Neural crest cell (in vitro differentiated cells): ENCODE results near the gene METRN. TPM values are rescaled to one million over a fixed set of nuclear protein-coding genes. Genes with fewer than 3 reads are reported as not detected.

Experiments used
- DNase-seq: peaks from one replicate; pipeline ENCODE4 v3.0.0; 2021; ENCODE audit warnings: low read depth, mixed read lengths, low spot score
- H3K27ac Mint-ChIP-seq: one replicate; pipeline ENCODE4 v1.8.0; 2021; ENCODE audit warnings: mild to moderate bottlenecking, mixed read lengths; ENCODE audit not compliant: unreplicated experiment
- H3K27me3 Mint-ChIP-seq: 2 replicates; pipeline ENCODE4 v1.8.0; 2021; ENCODE audit warnings: low read depth, mild to moderate bottlenecking, mixed read lengths
- H3K36me3 Mint-ChIP-seq: 2 replicates; pipeline ENCODE4 v1.8.0; 2021; ENCODE audit warnings: low read depth, mild to moderate bottlenecking, mixed read lengths
- H3K4me1 Mint-ChIP-seq: 2 replicates; pipeline ENCODE4 v1.8.0; 2021; ENCODE audit warnings: mixed read lengths
- H3K4me3 Mint-ChIP-seq: one replicate; pipeline ENCODE4 v1.8.0; 2021; ENCODE audit warnings: mild to moderate bottlenecking, mixed read lengths
- H3K9me3 Mint-ChIP-seq: 2 replicates; pipeline ENCODE4 v1.8.0; 2021; ENCODE audit warnings: mixed read lengths
- CTCF ChIP-seq: fragments of 200-600 bp; sonication (generic); conservative IDR thresholded peaks from 2 replicates; pipeline ENCODE4 v1.5.0; 2021; ENCODE audit warnings: antibody characterized with exemption, mild to moderate bottlenecking
- long read RNA-seq: library from polyadenylated mRNA; unstranded; transcript quantifications from one replicate; pipeline ENCODE4 v2.0.0, GENCODE V29; 2020
- total RNA-seq: library from RNA; stranded (reverse); gene quantifications from 2 replicates; pipeline ENCODE4 v1.2.1, GENCODE V29; 2021

The METRN gene
- total RNA-seq = 210 and 224 TPM in 2 replicates
- long read RNA-seq, partial matches to known transcripts = 0 of 2 reads
- long read RNA-seq, other reads (novel, unspliced or antisense) = 1 of 2 reads

- no peaks in the 10 kb centered on the region for H3K36me3 Mint-ChIP-seq
- no peaks in the 10 kb centered on the region for H3K9me3 Mint-ChIP-seq
- H3K27me3 Mint-ChIP-seq = peaks cover 16% of the 10 kb centered on the region
- H3K27ac Mint-ChIP-seq = peak within 1 kb of the TSS; percentile 96
- peaks cover 29% of the 10 kb centered on the region for H3K4me1 Mint-ChIP-seq
- peak; percentile 94 for DNase-seq
- H3K4me3 Mint-ChIP-seq = peak within 1 kb of the TSS; percentile 95
- no peak for TF ChIP-seq CTCF
These were observed at the start of gene METRN for GRCh38 chr16:714558-715476. Gene METRN (plus strand): TSS chr16:715118. CDS start chr16:715290, 172 bp downstream.

DNA sequence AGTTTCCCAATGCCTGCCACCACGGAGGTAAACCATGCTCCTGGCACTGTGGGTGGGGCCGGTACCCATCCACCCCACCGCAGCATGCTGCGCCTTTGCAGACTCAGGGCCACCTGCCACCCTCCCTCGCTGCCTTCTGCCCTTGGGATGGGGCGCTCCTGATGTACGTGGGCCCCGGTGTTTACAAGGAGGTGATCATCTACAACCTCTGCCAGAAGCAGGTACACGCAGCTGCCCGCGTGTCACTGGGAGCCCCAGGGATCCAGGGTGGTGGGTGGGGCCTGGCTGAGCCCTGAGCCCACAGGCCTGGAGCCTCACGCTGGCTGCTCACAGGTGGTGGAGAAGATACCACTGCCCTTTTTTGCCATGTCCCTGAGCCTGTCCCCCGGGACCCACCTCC is 48.3 kb upstream of the METRN start:
- DNase-seq = no peak
- Mint-ChIP-seq H3K4me3 (no peak overlapping the region), H3K4me1 (peaks cover 4% of the 10 kb centered on the region), H3K36me3 (no peaks in the 10 kb centered on the region), H3K9me3 (no peaks in the 10 kb centered on the region), H3K27ac (no peak overlapping the region), H3K27me3 (no peaks in the 10 kb centered on the region)
- TF ChIP-seq CTCF = no peak

DNA sequence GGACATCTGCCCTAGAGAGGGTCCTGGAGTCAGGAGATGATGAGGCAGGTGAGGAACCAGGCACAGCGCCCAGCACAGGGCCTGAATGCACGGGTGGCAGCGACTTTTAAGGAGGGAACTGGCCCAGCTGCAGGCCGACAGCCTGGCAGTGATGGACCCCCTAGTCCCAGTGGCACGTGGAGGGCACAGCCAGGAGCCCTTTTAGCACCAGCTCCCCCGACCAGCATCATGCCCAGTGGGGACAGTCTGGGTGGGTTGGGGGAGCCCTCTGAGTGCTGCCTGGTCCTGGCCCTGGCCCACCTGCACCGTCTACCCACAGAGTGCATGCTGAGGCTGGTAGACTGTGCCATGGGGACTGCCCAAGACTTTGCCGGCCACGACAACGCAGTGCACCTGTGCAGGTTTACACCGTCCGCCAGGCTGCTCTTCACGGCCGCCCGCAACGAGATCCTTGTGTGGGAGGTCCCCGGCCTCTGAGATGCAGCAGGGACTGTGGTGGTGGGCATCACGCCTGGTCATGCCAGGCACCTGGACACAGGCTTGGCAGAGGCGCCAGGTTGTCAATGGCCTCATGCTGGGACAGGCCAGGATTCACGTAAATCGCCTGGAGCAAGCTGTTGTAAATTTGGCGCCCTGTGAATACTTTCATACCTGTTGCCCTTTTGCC is 47.7 kb upstream of the METRN start:
- H3K9me3 Mint-ChIP-seq = no peaks in the 10 kb centered on the region
- H3K4me1 Mint-ChIP-seq = peaks cover 4% of the 10 kb centered on the region
- H3K4me3 Mint-ChIP-seq = peak overlapping the region; percentile 54
- TF ChIP-seq CTCF = no peak
- no peak for DNase-seq
- peak overlapping the region; percentile 95 for H3K27ac Mint-ChIP-seq
- H3K27me3 Mint-ChIP-seq = no peaks in the 10 kb centered on the region
- no peaks in the 10 kb centered on the region for H3K36me3 Mint-ChIP-seq

GRCh38 chr16:667780-668518 is 47.0 kb upstream of the METRN start, which contains the start of gene RHOT2:
Gene RHOT2 (plus strand): TSS chr16:668132. CDS start chr16:668200, 68 bp downstream.
- H3K9me3 Mint-ChIP-seq = no peaks in the 10 kb centered on the region
- peak; percentile 84 for TF ChIP-seq CTCF
- H3K4me1 Mint-ChIP-seq = peaks cover 4% of the 10 kb centered on the region
- H3K4me3 Mint-ChIP-seq = peak within 1 kb of the TSS; percentile 84
- peak within 1 kb of the TSS; percentile 95 for H3K27ac Mint-ChIP-seq
- no peaks in the 10 kb centered on the region for H3K36me3 Mint-ChIP-seq
- no peaks in the 10 kb centered on the region for H3K27me3 Mint-ChIP-seq
- peak; percentile 90 for DNase-seq

DNA sequence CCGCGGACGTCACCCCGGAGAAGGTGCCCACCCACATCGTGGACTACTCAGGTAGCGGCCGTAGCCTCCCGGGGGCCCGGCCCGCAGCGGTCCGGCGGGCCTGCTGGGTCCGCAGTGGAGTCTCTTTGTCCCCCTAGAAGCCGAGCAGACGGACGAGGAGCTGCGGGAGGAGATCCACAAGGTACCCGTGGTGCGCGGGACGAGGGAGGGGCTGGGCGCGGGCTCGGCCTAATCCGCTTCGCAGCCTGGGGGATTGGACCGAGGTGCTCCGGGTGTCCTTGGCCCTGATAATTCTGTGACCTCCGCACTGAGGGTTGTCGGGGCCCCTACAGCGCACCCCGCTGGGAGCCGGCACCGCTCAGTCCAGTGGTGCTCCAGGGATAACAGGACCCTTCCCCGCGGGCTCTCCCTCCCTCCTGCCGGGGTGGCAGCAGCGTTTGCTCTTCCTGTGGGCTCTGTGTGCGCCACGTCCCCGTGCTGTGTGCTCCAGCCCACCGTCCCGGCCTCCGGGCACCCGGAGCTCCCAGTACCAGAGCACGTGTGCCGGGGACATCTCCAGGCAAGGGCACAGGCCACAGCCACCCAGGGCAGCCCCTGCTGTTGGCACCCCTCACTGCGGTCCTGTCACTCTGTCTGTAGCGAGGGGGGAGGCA is 46.3 kb upstream of the METRN start:
- H3K9me3 Mint-ChIP-seq = no peaks in the 10 kb centered on the region
- no peaks in the 10 kb centered on the region for H3K27me3 Mint-ChIP-seq
- no peak for TF ChIP-seq CTCF
- H3K4me1 Mint-ChIP-seq = peaks cover 4% of the 10 kb centered on the region
- no peaks in the 10 kb centered on the region for H3K36me3 Mint-ChIP-seq
- H3K4me3 Mint-ChIP-seq = peak overlapping the region; percentile 84
- no peak overlapping the region for H3K27ac Mint-ChIP-seq
- DNase-seq = no peak
